GM23338 (cell line): ENCODE results near the gene STING1. TPM values are rescaled to one million over a fixed set of nuclear protein-coding genes. Genes with fewer than 3 reads are reported as not detected.

Experiments
- ATAC-seq: fragments of 200-7000 bp; cut with Tn5 transposase; 3 replicates; pipeline ENCODE4 v1.9.1; 2020
- DNase-seq: peaks from one replicate; pipeline ENCODE4 v3.0.0-alpha.2; 2015; ENCODE audit warnings: low spot score
- H2AFZ ChIP-seq: fragments of 200-600 bp; sonication (generic); 2 replicates; pipeline ENCODE4 v1.8.0; 2016; ENCODE audit warnings: antibody characterized with exemption, mild to moderate bottlenecking, moderate library complexity
- H3F3A ChIP-seq: fragments of 200-600 bp; sonication (generic); replicated peaks from 2 replicates; pipeline ENCODE4 v1.8.0; 2017; ENCODE audit warnings: antibody characterized with exemption, mixed run types, low read depth
- H3K27ac ChIP-seq: fragments of 200-600 bp; sonication (generic); 2 replicates; pipeline ENCODE4 v1.6.1; 2016; ENCODE audit warnings: low read depth
- H3K27me3 ChIP-seq: fragments of 200-600 bp; sonication (generic); 2 replicates; pipeline ENCODE4 v1.8.0; 2016; ENCODE audit warnings: mild to moderate bottlenecking, mixed run types, moderate library complexity; ENCODE audit not compliant: insufficient read depth
- H3K36me3 ChIP-seq: fragments of 200-600 bp; sonication (generic); 2 replicates; pipeline ENCODE4 v1.8.0; 2016; ENCODE audit warnings: mild to moderate bottlenecking; ENCODE audit not compliant: insufficient read depth
- H3K4me1 ChIP-seq: fragments of 200-600 bp; sonication (generic); 2 replicates; pipeline ENCODE4 v1.8.0; 2016; ENCODE audit warnings: mild to moderate bottlenecking, moderate library complexity; ENCODE audit not compliant: insufficient read depth
- H3K4me2 ChIP-seq: fragments of 200-600 bp; sonication (generic); 2 replicates; pipeline ENCODE4 v1.7.1; 2017; ENCODE audit warnings: mixed run types
- H3K4me3 ChIP-seq: fragments of 200-600 bp; sonication (generic); 2 replicates; pipeline ENCODE4 v1.6.1; 2016; ENCODE audit warnings: mixed run types
- H3K79me2 ChIP-seq: fragments of 200-600 bp; sonication (generic); replicated peaks from 2 replicates; pipeline ENCODE4 v1.8.0; 2017; ENCODE audit warnings: mild to moderate bottlenecking; ENCODE audit not compliant: insufficient read depth
- H3K9me2 ChIP-seq: fragments of 200-600 bp; sonication (generic); 2 replicates; pipeline ENCODE4 v1.8.0; 2017; ENCODE audit not compliant: insufficient read depth
- H4K20me1 ChIP-seq: fragments of 200-600 bp; sonication (generic); replicated peaks from 2 replicates; pipeline ENCODE4 v1.8.0; 2017; ENCODE audit warnings: mild to moderate bottlenecking; ENCODE audit not compliant: insufficient read depth
- H3K27ac Mint-ChIP-seq: 2 replicates; pipeline ENCODE4 v1.8.0; 2020; ENCODE audit warnings: inconsistent platforms, mild to moderate bottlenecking, moderate library complexity, mixed read lengths
- H3K27me3 Mint-ChIP-seq: 3 replicates; pipeline ENCODE4 v1.8.0; 2022; ENCODE audit warnings: low read depth, mild to moderate bottlenecking, moderate library complexity, mixed read lengths, inconsistent platforms; ENCODE audit not compliant: insufficient read depth, poor library complexity
- H3K36me3 Mint-ChIP-seq: 3 replicates; pipeline ENCODE4 v1.8.0; 2021; ENCODE audit warnings: low read depth, mild to moderate bottlenecking, inconsistent platforms, moderate library complexity, mixed read lengths
- H3K4me1 Mint-ChIP-seq: 3 replicates; pipeline ENCODE4 v1.8.0; 2020; ENCODE audit warnings: mild to moderate bottlenecking, inconsistent platforms, mixed read lengths
- H3K4me3 Mint-ChIP-seq: 3 replicates; pipeline ENCODE4 v1.8.0; 2021; ENCODE audit warnings: moderate library complexity, mild to moderate bottlenecking, inconsistent platforms, mixed read lengths
- H3K9me3 Mint-ChIP-seq: 3 replicates; pipeline ENCODE4 v1.8.0; 2020; ENCODE audit warnings: moderate library complexity, mild to moderate bottlenecking, inconsistent platforms, mixed read lengths
- CREB1 ChIP-seq: fragments of 250-450 bp; sonication (Bioruptor Pico); IDR thresholded peaks from 2 replicates; pipeline ENCODE4 v1.5.0; 2020; ENCODE audit warnings: low read depth, mild to moderate bottlenecking, moderate library complexity
- CTCF ChIP-seq, 2 experiments: fragments of 200-600 bp in 1 of 2; sonication (generic) in 1 of 2; conservative IDR thresholded peaks; 2 replicates each; pipeline versions ENCODE4 v1.5.1 to v1.6.1; 2016 to 2017; ENCODE audit warnings: antibody characterized with exemption in 2 of 2, low read depth in 2 of 2, mild to moderate bottlenecking in 2 of 2, moderate library complexity in 1 of 2
- ETS1 ChIP-seq: IDR thresholded peaks from 2 replicates; pipeline ENCODE4 v1.6.1; 2016; ENCODE audit warnings: antibody characterized with exemption
- EZH2 ChIP-seq: fragments of 200-600 bp; sonication (generic); IDR thresholded peaks from one replicate; pipeline ENCODE4 v1.8.0; 2017; ENCODE audit warnings: antibody characterized with exemption, mild to moderate bottlenecking, low read depth; ENCODE audit not compliant: unreplicated experiment
- JUNB ChIP-seq: IDR thresholded peaks from one replicate; pipeline ENCODE4 v1.6.1; 2016; ENCODE audit warnings: antibody characterized with exemption; ENCODE audit not compliant: unreplicated experiment
- STAT1 ChIP-seq: IDR thresholded peaks from one replicate; pipeline ENCODE4 v1.6.1; 2016; ENCODE audit warnings: antibody characterized with exemption; ENCODE audit not compliant: unreplicated experiment
- ZNF114 ChIP-seq: fragments of 250-450 bp; sonication (Bioruptor Pico); IDR thresholded peaks from 2 replicates; pipeline ENCODE4 v1.5.0; 2020; ENCODE audit warnings: mild to moderate bottlenecking, moderate library complexity
- ZNF462 ChIP-seq: fragments of 250-450 bp; sonication (Bioruptor Pico); IDR thresholded peaks from 2 replicates; pipeline ENCODE4 v1.5.0; 2020; ENCODE audit warnings: mild to moderate bottlenecking, moderate library complexity
- polyA plus RNA-seq: library from polyadenylated mRNA; unstranded; fragments of >200 nt; fragmentation: Nextera tagmentation; extraction: Ambion mirVana; gene quantifications from 2 replicates; pipeline ENCODE4 v1.2.1, GENCODE V29; 2016
- total RNA-seq: library from RNA; depleted of rRNA; stranded (reverse); fragments of >200 nt; shearing (Covaris generic); gene quantifications from 2 replicates; pipeline ENCODE4 v1.2.3, GENCODE V29; 2014

STING1 gene
- total and polyA plus RNA-seq, 2 experiments from 2014 or later: 0.66 TPM; not detected in 1

- TF ChIP-seq EZH2 (no peak), ETS1 (no peak), CREB1 (CRISPR knock-in tag) (no peak), ZNF462 (CRISPR knock-in tag) (no peak)
These were observed 52.5 kb downstream of the STING1 start (continued) for GRCh38 chr5:139430015-139430414.

GRCh38 chr5:139426203-139426885, 56.2 kb downstream of the STING1 start:
- Mint-ChIP-seq H3K4me3 (no peak overlapping the region), H3K4me1 (0 out of 3 replicates have a peak, but pooled peaks cover 3% of the 10 kb centered on the region), H3K36me3 (peaks cover 40% of the 10 kb centered on the region), H3K9me3 (no peaks in the 10 kb centered on the region), H3K27ac (no peak overlapping the region), H3K27me3 (peaks cover 2% of the 10 kb centered on the region)
- no peak overlapping the region for H3K4me3 ChIP-seq
- H3K27ac ChIP-seq: peak overlapping the region; percentile 37; the same call in 1 of the 2 replicates
- ATAC-seq (no peak), DNase-seq (no peak)
- H3K36me3 ChIP-seq: no peaks in the 10 kb centered on the region
- H4K20me1 ChIP-seq: no peaks in the 10 kb centered on the region
- TF ChIP-seq JUNB (no peak), ZNF114 (no peak), STAT1 (no peak), CTCF (conservative IDR thresholded peaks at IDR 0.05; ENCODE audit: low read depth in 2 of 2) (no peak), CREB1 (CRISPR knock-in tag) (no peak)
- no peaks in the 10 kb centered on the region for H3K27me3 ChIP-seq
- no peak overlapping the region for H2AFZ ChIP-seq
- H3K4me2 ChIP-seq: no peak overlapping the region
- H3K4me1 ChIP-seq: no peaks in the 10 kb centered on the region
- no peaks in the 10 kb centered on the region for H3K79me2 ChIP-seq
- H3F3A ChIP-seq: no peaks in the 10 kb centered on the region
- H3K9me2 ChIP-seq: no peaks in the 10 kb centered on the region
